Limb (tissue), 2 donors: ENCODE data around the gene OGDHL.
"Not testable (repeated sequence)": the region's sequence is repeated elsewhere in the genome, so short reads cannot be mapped to it uniquely, and the experiment has no call there.

Source experiments
- DNase-seq, 2 donors: peaks; one replicate each; pipeline ENCODE4 v3.0.0-alpha.2; 2016; ENCODE audit errors: extremely low spot score in 2 of 2

Gene OGDHL

DNA sequence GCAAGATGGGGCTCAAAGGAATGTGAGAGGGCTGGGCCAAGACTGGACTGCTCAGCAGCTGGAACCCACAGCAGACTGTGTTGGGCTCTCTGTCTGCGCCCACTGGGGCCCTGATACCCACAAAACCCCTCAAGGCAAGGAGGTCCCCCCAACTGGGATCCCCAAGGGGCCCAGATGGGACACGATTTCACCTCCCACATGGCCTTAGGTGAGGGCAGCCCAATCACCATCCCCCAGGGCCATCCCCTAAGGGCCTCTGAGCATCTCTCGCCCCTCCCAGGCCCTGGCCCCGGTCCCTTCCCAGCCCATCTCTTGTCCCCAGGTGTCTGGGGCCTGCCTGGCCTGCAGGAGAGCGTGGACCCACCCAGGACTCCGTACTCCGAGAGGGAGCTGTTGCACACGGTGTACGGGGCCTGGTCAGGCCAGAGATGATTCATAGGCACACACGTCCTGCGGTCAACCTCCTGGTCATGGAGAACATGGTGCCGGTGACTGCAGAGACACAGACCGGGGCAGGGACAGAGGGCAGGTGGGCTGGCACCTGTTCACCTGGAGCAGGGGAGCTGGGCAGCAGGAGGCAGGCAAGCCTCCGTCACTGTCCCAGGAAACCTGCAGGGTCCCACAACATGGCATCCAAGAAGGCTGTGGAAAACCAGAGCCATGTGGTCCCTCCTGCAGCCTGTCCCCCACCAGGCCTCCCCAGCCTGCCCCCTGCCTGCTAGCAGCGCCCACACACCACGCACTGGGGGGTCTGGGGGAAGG, 21.6 kb downstream of the OGDHL start:
- no peak for DNase-seq

DNA sequence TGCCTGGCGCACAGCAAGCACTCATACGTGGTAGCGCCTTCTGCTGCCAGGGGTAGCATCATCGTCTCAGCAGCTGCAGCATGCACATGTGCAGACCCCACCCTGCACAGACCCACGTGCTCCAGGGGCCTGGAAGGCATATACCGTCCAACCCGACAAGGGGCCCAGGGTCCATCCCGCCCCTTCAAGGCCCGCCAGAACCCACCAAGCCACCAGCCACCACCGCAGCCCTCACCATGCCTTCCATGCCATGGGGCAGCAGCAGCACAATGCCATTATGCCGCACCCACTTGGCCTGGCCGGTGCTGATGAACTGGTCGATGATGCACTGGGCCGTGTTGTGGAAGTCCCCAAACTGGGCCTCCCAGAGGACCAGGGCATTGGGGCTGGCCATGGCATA, 22.7 kb downstream of the OGDHL start:
- no peak for DNase-seq

DNA sequence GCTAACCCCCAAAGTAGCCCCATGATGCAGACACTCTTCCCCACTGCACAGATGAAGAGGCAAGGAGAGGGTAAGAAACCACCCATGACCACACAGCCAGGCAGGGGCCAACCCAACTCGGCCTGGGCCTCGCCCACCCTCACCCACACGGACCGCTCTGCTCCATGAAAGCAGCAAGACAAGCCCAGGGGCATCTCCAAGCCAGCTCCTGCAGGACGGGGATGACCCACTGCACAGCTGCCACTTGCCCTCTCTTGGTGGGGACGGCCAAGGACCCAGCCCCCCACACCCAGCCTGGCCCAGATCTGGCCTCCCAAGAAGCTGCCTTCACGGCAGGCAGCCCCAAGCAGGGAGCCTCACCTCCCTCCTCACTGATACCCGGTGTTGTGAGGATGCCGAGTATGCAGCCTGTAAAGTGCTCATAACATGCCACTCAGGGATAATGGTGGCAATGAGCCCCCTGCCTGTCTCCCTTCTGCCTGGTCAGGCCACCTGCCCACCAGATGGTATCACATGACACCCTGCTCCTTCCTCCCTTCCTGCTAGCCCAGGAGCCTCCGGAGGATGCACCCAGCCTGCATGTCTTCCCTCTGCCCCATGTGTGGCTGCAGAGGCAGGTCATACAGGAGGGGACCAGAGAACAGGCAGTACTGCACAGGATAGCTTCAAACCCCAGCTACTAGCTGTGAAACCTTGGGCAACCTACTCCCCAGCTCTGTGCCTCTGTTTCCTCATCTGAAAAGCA, 23.3 kb downstream of the OGDHL start:
- no peak for DNase-seq

DNA sequence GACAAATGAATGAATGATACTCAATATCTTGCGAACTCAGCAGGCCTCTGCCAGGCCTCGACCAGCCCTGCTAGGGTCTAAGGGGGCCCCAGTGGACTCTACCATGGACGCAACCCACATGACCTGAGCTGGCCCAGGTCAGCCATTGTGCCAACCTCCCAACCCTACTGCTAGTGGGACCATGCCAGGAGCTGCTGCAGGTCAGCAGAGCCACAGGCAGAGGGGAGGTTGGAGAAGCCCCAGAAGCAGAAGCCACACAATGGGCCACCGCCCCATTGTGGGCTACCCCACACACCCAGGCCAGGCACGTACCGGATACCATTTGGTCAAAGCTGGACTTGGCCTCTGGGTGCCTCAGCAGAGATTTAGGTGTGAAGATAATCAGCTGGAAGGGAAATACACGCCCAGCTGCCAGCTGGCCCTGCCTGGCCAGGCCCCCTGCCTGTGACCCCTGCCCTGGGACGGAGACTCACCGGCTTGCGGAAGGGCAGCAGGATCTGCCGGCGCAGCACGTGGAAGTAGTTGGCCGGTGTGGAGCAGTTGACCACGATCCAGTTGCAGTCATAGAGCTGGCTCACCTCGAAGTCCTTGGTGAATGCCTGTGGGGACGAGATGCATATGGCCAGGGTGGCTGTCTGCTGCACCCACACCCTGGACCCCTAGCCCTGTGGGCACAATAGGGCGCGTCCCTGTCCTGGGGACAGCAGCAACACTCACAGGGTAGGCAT, 24.5 kb downstream of the OGDHL start:
- DNase-seq, result no peak

DNA sequence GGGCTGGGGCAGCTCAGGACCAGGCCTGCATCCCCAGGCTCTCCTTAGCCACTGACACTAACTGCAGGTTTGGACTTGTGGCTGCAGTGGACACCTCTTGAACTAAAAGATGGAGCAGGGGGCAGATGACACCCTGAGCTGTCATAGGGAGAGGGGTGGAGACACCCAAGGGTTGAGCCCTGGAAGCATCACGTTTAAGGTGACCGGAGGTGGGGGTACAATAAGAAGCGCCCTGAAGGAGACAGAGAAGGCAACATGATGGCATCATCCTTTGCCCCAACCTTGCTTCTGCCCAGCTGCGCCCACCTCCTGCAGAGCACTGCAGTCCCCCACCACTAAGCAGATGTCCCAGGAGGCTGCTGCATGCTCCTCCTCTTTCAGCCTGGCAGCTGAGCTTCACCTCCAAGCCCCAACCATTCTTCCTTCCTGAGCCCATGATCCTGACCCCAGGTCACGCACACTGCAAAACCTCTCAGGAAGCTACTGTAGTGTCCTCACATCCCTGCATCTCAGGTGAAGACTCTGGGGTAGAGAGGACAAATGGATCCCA, 25.5 kb downstream of the OGDHL start:
- no peak for DNase-seq

DNA sequence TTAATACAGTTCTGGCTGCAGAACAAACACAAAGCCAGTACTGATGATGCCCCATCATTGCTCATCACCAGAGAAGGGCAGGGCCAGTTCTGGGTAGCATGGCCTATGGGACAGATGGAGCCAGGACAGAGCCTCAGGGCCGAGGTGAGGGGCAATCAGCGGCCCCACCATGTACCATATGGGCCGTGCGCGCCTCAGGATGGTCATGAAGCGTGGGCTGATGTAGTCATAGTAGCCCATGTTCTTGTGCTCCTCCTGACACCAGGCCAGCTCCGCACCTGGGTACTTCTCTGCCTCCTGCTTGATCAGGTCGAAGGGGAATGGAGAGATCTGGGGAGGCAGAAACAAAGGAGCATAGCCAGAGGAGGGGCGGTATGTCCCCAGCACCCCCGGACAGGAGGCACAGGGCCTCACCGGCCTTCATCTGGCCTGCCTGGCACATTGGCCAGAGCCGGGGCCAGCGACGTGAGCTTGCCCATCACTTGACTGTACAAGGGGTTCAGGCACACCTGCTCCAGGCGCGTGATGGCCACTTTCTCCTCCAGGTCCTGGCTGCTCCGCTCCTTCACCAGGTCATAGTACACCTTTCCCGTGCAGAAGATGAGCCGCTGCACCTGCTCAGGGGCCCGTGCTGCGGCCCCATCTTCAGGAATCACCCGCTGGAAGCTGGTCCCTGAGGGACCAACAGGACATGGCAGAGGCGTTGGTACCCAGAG, 26.1 kb downstream of the OGDHL start:
- no peak for DNase-seq

DNA sequence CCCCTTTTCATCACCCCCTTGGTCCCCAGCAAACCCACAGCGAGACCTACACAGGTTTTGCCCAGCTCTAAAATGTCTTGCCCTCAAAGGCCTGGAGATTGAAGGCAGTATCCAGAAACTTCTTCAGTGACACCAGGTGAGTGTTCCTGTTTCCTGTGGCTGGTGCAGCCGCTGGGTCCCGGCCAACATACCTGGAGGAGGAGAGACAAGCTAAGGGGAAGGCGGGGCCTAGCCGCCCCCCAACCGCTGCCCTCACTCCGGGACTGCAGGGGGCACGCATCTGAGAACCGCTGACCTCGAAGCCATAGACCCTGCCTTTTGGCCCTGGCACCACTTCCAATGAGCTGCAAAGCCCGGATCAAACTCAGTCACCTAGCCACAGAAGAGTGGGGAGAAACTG, 27.0 kb downstream of the OGDHL start:
- DNase-seq, result peak in 1 of 2 donors; percentile 18

DNA sequence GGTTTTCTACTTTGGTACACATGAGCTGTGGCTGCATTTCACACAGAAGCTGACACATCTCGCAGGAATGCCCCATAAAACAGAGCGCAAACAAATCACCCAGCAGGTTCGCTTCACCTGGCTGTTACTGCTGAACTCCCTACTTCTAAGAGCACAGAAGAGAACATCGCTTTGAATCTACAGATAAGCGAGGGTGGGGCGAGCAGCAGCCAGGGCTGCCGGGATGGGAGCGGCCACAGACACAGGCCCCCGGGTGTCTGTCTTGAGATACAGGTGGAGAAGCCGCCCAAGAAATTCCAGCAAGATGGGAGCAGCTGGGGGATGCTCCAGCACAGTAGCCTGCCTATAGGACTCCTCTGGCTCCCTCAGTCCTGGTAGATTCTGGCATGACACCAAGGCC, 27.4 kb downstream of the OGDHL start:
- DNase-seq, result peak in 1 of 2 donors; percentile 12

DNA sequence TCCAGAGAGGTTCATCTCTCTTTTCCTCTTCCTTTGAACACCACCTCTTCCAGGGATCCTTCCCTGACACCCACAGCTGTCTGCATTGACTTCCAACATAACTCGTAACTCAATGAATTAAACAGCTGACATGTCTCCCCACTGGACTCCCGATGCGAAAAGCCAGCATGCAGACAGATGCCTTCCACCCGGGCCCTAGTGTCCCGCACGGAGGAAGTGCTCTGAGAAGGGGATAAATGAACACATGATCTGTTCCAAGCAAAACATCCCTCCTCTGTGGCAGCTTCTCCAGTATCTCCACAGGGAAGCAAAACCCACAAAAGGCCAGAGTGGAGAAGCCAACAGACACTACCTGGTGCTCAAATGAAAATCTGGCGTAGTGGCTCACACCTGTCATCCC, 28.3 kb downstream of the OGDHL start:
- no peak for DNase-seq

DNA sequence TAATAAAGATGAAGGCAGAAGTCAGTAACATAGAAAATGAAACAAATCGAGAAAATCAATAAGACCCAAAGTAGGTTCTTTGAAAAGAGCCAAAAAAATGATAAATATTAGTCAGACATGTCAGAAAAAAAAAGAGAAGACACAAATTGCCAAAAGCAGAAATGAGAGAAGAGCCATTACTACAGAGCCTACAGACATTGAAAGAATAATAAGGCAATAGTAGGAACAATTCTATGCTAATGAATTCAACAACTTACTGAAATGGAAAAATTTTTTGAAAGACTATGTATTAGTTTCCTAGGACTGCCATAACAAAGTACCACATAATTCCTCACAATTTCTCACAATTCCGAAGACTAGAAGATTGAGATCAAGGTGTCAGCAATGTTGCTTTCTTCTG, 35.5 kb downstream of the OGDHL start:
- no peak for DNase-seq

DNA sequence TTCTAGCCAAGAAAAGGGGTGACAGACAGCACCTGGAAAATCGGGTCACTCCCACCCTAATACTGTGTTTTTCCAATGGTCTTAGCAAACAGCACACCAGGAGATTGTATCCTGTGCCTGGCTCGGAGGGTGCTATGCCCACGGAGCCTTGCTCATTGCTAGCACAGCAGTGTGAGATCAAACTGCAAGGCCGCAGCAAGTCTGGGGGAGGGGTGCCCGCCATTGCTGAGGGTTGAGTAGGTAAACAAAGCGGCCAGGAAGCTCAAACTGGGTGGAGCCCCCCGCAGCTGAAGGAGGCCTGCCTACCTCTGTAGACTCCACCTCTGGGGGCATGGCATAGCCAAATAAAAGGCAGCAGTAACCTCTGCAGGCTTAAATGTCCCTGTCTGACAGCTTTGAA, 47.0 kb downstream of the OGDHL start:
- not testable (repeated sequence) for DNase-seq

DNA sequence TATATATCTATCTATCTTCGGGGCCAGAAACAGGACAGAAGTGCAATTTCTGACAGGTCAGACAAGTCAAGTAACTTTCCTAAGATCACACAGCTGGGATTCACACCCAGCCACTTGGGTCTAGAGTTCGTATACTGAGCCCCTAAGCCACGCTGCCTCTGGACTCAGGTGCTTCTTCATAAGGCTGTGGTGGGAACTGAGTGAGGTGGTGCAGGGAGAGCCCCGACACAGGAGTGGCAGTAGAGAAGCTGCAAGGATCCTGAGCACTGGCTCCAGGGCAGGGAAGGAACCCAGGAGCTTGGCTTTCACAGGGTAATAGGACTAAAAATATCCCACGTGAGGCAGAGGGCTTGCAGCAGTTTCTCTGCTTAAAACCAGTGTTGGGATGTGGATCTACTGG, 48.9 kb downstream of the OGDHL start:
- no peak for DNase-seq

DNA sequence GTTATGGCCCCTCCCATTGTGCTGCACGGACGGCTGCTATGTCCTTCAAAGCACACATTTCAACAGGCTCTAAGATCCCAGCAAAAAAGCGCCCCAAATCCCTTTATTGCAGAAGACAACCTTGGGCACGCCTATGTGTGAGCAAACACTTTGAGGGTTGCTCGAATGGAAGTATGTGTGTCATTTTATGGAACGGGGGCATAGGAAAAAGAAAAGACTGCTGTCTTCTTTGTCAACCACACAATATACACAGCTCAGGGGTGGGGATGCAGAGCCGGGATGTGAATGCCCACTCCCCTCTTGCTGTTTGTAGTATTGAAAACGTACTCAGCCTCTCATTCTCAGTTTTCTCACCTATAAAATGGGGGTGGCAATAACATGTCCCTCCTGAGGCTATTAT, 50.6 kb downstream of the OGDHL start:
- DNase-seq, result no peak

DNA sequence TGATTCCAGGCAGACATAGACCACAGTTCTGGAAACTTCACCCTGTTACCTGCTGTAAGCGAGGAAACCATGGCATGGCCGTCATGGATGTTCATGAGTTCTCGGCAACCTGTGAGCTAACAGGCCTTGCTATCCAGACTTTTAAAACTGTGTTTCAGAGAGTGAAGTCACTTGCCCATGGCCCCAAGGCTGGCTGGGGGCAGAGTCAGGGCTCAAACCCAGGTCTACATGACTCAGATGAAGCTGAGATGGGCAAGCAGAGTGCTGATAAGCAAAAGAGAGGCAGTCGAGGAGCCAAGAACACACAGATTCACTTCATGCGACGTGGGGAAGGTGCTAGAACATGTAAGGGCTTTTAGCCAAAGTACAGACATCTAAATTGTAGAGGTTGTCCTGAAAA, 51.2 kb downstream of the OGDHL start:
- DNase-seq, result no peak

DNA sequence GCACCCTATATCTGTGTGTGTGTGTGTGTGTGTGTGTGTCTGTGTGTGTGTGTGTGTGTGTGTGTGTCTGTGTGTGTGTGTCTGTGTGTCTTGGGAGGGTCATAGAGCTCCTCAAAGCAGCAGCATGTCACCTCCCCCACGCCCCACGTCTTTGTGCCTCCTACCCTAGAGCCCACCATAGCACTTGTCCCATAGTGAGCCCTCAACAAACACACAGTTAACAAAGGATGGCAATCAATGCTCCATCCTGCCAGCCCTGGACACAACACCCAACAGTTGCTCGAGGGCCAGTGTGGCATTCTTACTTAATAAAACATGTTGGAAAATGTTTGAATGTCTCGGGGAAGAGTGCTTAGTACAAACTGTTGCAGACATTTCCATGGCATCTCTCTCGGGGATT, 52.2 kb downstream of the OGDHL start:
- DNase-seq, result no peak

DNA sequence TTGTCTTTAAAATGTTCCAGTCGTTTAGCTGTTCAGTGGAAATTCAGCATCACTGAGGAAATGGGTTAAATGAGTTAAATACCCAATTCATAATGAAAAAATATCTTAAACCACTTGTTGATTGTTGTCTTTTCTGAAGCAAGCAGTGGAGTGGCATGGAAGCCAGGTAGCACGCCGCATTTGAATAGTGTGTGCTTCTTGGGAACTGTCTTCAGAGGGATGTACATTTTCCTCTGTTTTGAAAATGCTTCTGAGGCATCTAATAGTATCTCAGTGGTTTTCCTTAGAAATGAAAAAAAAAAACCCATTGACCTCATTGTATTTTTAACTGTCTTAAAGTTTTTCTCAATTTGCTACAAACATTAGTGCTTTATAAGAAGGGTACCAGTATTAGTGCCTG, 54.5 kb downstream of the OGDHL start:
- DNase-seq, result no peak

DNA sequence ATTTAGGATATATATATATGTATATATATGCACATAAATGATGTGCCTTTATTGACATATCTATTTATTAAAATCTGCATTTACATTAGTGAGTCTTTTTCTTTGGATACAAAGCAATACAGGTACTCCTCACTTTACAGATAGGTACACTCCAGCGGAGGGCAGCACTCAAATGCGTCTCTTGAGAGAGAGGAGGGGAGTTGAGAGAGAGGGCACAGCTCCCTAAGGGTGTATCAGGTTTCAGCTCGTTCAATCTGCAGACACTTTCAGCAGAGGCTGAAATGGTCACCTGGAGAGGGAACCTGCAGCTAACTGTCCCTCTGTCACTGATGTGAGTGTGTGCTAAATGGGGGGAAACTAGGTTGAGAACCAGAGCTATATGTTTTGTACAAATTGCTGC, 61.1 kb downstream of the OGDHL start:
- DNase-seq, result no peak

DNA sequence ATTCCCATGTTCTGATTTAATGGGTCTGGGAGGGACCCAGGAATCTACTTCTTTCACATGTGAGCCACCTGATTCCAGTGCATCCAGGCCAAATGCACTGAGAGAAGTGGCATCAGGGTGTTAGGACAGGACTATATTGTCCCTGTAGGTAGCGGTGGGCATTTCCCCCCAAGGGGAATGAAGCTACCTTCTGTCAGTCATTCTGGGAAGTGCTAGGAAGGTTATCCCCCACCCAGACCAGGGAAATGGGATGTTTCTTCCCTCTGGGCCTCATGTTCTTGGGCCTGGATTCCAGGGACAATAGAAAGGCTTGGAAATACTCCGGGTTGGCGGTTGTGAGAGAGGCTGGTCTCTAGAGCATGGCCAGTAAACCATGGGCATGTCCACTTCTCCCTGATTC, 61.9 kb downstream of the OGDHL start:
- DNase-seq, result no peak

DNA sequence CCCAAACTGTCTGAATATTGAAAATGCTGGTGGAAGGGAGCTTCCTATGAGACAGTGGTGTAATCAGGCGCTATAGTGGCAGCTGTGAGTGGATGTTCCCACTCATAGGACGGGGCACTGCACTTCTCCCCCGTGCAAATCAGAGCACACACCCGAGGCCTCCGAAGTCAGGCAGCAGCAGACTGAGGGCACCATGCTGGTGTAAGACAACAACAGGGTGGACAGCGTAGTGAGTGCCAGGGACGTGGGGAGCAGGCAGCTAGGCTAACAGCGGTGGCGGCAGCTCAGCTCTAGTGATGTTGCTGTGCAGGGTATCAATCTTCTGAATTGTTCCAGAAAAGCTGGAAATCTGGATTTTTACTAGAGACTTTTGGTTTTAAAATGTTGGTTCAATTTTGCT, 63.4 kb downstream of the OGDHL start:
- DNase-seq, result no peak

DNA sequence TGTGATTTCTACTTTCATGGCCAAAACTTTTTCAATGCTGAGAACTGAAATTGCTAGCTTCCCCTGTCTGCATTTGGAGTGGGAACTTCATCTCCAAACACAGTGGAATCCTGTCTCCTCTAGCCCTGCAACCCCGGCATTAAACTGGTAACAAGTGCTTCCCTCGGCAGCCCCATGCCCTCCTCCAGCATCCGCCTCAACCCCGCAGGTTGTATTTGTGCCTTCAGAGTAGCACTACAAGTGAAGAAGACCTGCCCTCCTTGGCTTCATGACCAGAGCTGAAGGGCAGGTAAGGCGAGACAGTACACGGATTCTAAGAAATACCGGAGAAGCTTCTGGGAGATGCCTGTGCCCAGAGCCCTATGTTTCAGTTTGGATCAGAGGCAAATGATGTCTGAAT, 65.8 kb downstream of the OGDHL start:
- DNase-seq, result no peak

DNA sequence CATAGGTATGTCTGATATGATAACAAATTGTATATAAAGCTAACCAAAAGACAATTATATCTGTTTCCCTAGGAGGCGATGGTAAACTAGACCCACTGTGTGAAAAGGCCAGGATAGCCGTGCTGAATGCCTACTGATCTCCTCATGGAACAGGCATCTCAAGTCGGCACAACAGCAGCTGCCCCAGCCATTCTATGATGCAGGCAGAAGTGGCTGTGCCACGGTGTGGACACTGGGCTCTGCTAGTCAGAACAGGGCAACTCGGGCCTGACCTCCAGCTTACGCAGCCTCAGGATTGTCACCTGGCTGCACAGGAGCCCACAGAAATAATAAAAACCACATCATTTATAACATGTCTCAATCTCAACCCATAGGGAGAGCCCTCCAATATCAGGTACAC, 67.7 kb downstream of the OGDHL start:
- no peak for DNase-seq

DNA sequence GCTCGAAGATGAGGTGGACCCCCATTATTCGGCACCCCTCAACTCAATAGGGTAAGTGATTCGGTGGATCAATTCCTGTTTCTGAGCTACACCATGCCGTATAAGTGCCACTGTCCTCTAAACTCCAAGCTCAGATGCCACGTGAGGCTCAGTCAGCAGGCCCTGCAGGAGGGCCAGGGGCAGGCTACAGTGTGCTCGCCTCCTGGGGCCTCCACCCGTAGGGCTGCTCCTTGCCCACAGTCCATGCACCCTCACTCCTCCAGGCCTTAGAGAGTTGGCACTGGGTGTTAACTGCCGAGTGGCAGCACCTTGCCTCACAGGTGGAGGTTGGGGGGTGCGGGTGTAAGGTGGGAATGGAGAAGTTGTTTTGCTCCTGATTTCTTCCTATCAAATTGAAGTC, 70.5 kb downstream of the OGDHL start:
- DNase-seq, result no peak
